GM12878 (cell line): ENCODE results near the gene CCDC198. TPM values are rescaled to one million over a fixed set of nuclear protein-coding genes. Genes with fewer than 3 reads are reported as not detected.

Experiments
- ATAC-seq: fragments of 200-7000 bp; cut with Tn5 transposase; 3 replicates; pipeline ENCODE4 v1.9.1; 2020; ENCODE audit warnings: mild to moderate bottlenecking, moderate library complexity
- BruUV-seq: library from RNA; stranded (reverse); fragments of 400-500 nt; replicated peaks from 2 replicates; lab custom pipeline; 2021; lab: Mats Ljungman, UMichigan
- CTCF ChIA-PET: fragments of 300-600 bp; sonication (Branson Sonifier 250); formaldehyde crosslinking; extraction: SDS; loops from one replicate; lab custom pipeline; 2021; ENCODE audit warnings: inconsistent platforms; lab: Yijun Ruan, JAX
- POLR2A ChIA-PET: fragments of 350-600 bp; formaldehyde crosslinking; extraction: SDS; loops from one replicate; lab custom pipeline; 2021; ENCODE audit warnings: inconsistent platforms; lab: Charles Lee
- RAD21 ChIA-PET: fragments of 300-600 bp; sonication (Branson Sonifier 250); formaldehyde crosslinking; loops from one replicate; lab custom pipeline; 2023; ENCODE audit warnings: antibody characterized with exemption; ENCODE audit not compliant: unreplicated experiment; lab: Charles Lee
- SMC1A ChIA-PET: fragments of 300-600 bp; sonication (Branson Sonifier 250); formaldehyde crosslinking; loops from one replicate; lab custom pipeline; 2023; ENCODE audit not compliant: unreplicated experiment, uncharacterized antibody; lab: Charles Lee
- DNase-seq: peaks from one replicate; pipeline ENCODE4 v3.0.0-alpha.2; 2011; ENCODE audit warnings: low read depth, low spot score
- FAIRE-seq: peaks from 3 replicates; lab custom pipeline; 2011; peaks lifted over from hg19 to GRCh38; lab: Jason Lieb, UNC
- H2AFZ ChIP-seq: 2 replicates; pipeline ENCODE4 v1.6.0; 2011; ENCODE audit warnings: low read depth, low read length, control low read depth; ENCODE audit not compliant: control insufficient read depth
- H3K27ac ChIP-seq: 2 replicates; pipeline ENCODE4 v1.5.1; 2011; ENCODE audit warnings: control low read depth; ENCODE audit not compliant: control insufficient read depth, insufficient read depth
- H3K27me3 ChIP-seq, 2 experiments: replicated peaks in 1 of 2; 2 replicates each; pipeline versions ENCODE4 v1.6.0 to v1.6.1; 2011; ENCODE audit warnings: low read length in 1 of 2; ENCODE audit not compliant: control insufficient read depth in 2 of 2, insufficient read depth in 2 of 2
- H3K36me3 ChIP-seq, 2 experiments: 2 replicates each; pipeline ENCODE4 v1.5.1; 2011; ENCODE audit warnings: low read length in 1 of 2; ENCODE audit not compliant: control insufficient read depth in 2 of 2, insufficient read depth in 2 of 2
- H3K4me1 ChIP-seq: 2 replicates; pipeline ENCODE4 v1.6.1; 2011; ENCODE audit warnings: mild to moderate bottlenecking, low read length, moderate library complexity, mixed read lengths; ENCODE audit not compliant: control insufficient read depth, insufficient read depth
- H3K4me2 ChIP-seq: 2 replicates; pipeline ENCODE4 v1.6.0; 2011; ENCODE audit warnings: control low read depth; ENCODE audit not compliant: control insufficient read depth, insufficient read depth
- H3K4me3 ChIP-seq: fragments of 200-600 bp; sonication (generic); 2 replicates; pipeline ENCODE4 v1.5.1; 2016
- H3K79me2 ChIP-seq: 2 replicates; pipeline ENCODE4 v1.6.0; 2011; ENCODE audit warnings: low read length; ENCODE audit not compliant: control insufficient read depth, insufficient read depth
- H3K9ac ChIP-seq: 2 replicates; pipeline ENCODE4 v1.8.0; 2011; ENCODE audit warnings: low read length, control low read depth, mixed read lengths; ENCODE audit not compliant: control insufficient read depth, insufficient read depth
- H3K9me3 ChIP-seq: replicated peaks from 3 replicates; pipeline ENCODE4 v1.5.1; 2011; ENCODE audit warnings: mild to moderate bottlenecking, low read length; ENCODE audit not compliant: control insufficient read depth, insufficient read depth
- H4K20me1 ChIP-seq: 2 replicates; pipeline ENCODE4 v1.6.0; 2011; ENCODE audit not compliant: control insufficient read depth, insufficient read depth
- ESRRA ChIP-seq: IDR thresholded peaks from 2 replicates; pipeline ENCODE4 v1.6.1; 2012; ENCODE audit warnings: mild to moderate bottlenecking, low read length, improper control_type of control experiment
- GATAD2B ChIP-seq: fragments of 450-650 bp; conservative IDR thresholded peaks from 2 replicates; pipeline ENCODE4 v1.6.1; 2017; ENCODE audit warnings: low read depth, mild to moderate bottlenecking, moderate library complexity
- JUND ChIP-seq: IDR thresholded peaks from 2 replicates; pipeline ENCODE4 v1.6.1; 2012; ENCODE audit warnings: low read depth, mild to moderate bottlenecking, low read length, improper control_type of control experiment, moderate library complexity
- MYB ChIP-seq: fragments of 150-350 bp; IDR thresholded peaks from 2 replicates; pipeline ENCODE4 v1.6.1; 2014; ENCODE audit warnings: mild to moderate bottlenecking, low read depth, low read length, borderline replicate concordance
- NFXL1 ChIP-seq: fragments of 450-650 bp; IDR thresholded peaks from 2 replicates; pipeline ENCODE4 v1.6.1; 2017; ENCODE audit warnings: antibody characterized with exemption, mild to moderate bottlenecking, borderline replicate concordance
- NFYB ChIP-seq: IDR thresholded peaks from 2 replicates; pipeline ENCODE4 v1.6.1; 2011; ENCODE audit warnings: low read depth, mild to moderate bottlenecking, low read length, improper control_type of control experiment, moderate library complexity; ENCODE audit not compliant: insufficient read depth
- RAD51 ChIP-seq: fragments of 450-650 bp; IDR thresholded peaks from 2 replicates; pipeline ENCODE4 v1.6.1; 2016; ENCODE audit warnings: moderate library complexity, mild to moderate bottlenecking, inconsistent platforms
- SUZ12 ChIP-seq: fragments of 200-600 bp; sonication (generic); IDR thresholded peaks from one replicate; pipeline ENCODE4 v1.6.1; 2018; ENCODE audit warnings: antibody characterized with exemption, mild to moderate bottlenecking; ENCODE audit not compliant: unreplicated experiment
- TCF7 ChIP-seq: IDR thresholded peaks from 2 replicates; pipeline ENCODE4 v1.6.1; 2014; ENCODE audit warnings: antibody characterized with exemption, borderline replicate concordance
- YY1 ChIP-seq: IDR thresholded peaks from 2 replicates; pipeline ENCODE4 v1.6.1; 2011; ENCODE audit warnings: low read depth, mild to moderate bottlenecking, low read length
- ZNF274 ChIP-seq: IDR thresholded peaks from one replicate; pipeline ENCODE4 v1.8.0; 2011; ENCODE audit not compliant: insufficient read length, insufficient read depth
- WGBS: methylation state at CpG from one replicate; pipeline ENCODE4 v1.1.6; 2016; ENCODE audit warnings: low lambda C conversion rate; ENCODE audit not compliant: insufficient replicate concordance, insufficient coverage; ENCODE audit errors: missing lambda C conversion rate; 5-methylcytosine and 5-hydroxymethylcytosine counted together
- in situ Hi-C: fragments of 300-500 bp; cut with MboI; formaldehyde crosslinking; loops from 9 replicates; pipeline ENCODE4 v1.14.3; 2018; ENCODE audit warnings: mixed read lengths
- intact Hi-C: fragments of 100-400 bp; cut with micrococcal nuclease; formaldehyde crosslinking; loops from one replicate; pipeline ENCODE4 v1.14.2; 2022; ENCODE audit not compliant: unreplicated experiment
- polyA plus RNA-seq, 11 experiments: library from polyadenylated mRNA; depleted of rRNA in 4 of 11; unstranded in 6 of 11; stranded (reverse) in 5 of 11; fragments of >200 nt; fragmentation: Nextera tagmentation in 4 of 11; fragmentation: Illumina TruSeq in 1 of 11; extraction: Ambion mirVana in 4 of 11; extraction: Trizol in 1 of 11; gene quantifications; 1 replicate in 1 of 11; 2 replicates in 10 of 11; pipeline versions ENCODE4 v1.2.1 to v1.2.3, GENCODE V29; 2011 to 2016; ENCODE audit warnings: inconsistent platforms in 2 of 11, missing spikeins in 2 of 11, low read depth in 1 of 11
- total RNA-seq, 4 experiments: library from RNA; depleted of rRNA in 3 of 4; stranded (reverse); fragments of >200 nt in 3 of 4; fragmentation: Illumina TruSeq in 1 of 4; extraction: Trizol in 1 of 4; gene quantifications; 2 replicates each; pipeline versions ENCODE4 v1.2.1 to v1.2.3, GENCODE V29; 2013 to 2021
- TF ChIP-seq, protein P1 (sequence below): IDR thresholded peaks from 2 replicates; pipeline ENCODE4 v1.6.1; 2012; ENCODE audit warnings: mild to moderate bottlenecking, low read depth, low read length
- TF ChIP-seq, protein P2 (sequence below): fragments of 450-650 bp; IDR thresholded peaks from 2 replicates; pipeline ENCODE4 v1.6.1; 2017; ENCODE audit warnings: low read depth, mild to moderate bottlenecking, moderate library complexity

Gene CCDC198
- total and polyA plus RNA-seq, 10 of the 15 experiments (the other 5 are each of a cell fraction or from before 2014, with no cell fraction given): 1.3 to 12.5 (median 2.3) TPM

DNA sequence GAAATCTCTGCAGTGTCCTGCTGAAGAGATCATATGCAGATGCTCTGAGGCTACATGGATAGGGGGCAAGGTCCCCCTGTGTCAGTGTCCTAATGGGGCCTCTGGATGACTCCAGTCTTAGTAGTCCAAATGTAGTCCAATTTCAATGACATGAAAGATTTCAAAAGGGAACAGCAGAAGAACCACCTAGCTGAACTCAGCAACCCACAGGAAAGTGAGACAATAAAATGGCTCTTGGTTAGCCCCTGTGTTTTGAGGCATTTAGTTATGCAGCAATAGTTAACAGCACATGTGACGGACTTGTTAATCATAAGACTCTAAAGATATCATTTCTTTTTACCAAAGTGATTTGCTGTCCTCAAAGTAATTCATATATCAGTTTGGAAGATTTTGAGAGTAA lies 22.7 kb downstream of the CCDC198 start:
- SMC1A ChIA-PET: interaction anchor here (1.2 kb wide), 1 partner anchor 76 kb away, joined by 3 read pairs; no protein-coding TSS in a partner anchor
- no peaks in the 10 kb centered on the region for H3K27me3 ChIP-seq
- POLR2A ChIA-PET: no interaction called here
- no peak overlapping the region for H3K27ac ChIP-seq
- in situ Hi-C loops: no loop called here
- DNase-seq (no peak), ATAC-seq (no peak), FAIRE-seq (no peak)
- no peaks in the 10 kb centered on the region for H3K4me1 ChIP-seq
- 0% methylated on average over 1 of the region's 1 CpG for WGBS
- no peak overlapping the region for H3K4me3 ChIP-seq
- no peak overlapping the region for H3K9ac ChIP-seq
- H3K79me2 ChIP-seq: no peaks in the 10 kb centered on the region
- H2AFZ ChIP-seq: no peak overlapping the region
- no peaks in the 10 kb centered on the region for H4K20me1 ChIP-seq
- CTCF ChIA-PET: interaction anchor here (1.5 to 2.0 kb wide), 2 partner anchors 14 to 16 kb away, joined by 5 to 6 read pairs; no protein-coding TSS in a partner anchor
- H3K36me3 ChIP-seq: no peaks in the 10 kb centered on the region
- H3K9me3 ChIP-seq: no peaks in the 10 kb centered on the region
- BruUV-seq: no TSS peak
- RAD21 ChIA-PET: no interaction called here
- TF ChIP-seq, protein P1, sequence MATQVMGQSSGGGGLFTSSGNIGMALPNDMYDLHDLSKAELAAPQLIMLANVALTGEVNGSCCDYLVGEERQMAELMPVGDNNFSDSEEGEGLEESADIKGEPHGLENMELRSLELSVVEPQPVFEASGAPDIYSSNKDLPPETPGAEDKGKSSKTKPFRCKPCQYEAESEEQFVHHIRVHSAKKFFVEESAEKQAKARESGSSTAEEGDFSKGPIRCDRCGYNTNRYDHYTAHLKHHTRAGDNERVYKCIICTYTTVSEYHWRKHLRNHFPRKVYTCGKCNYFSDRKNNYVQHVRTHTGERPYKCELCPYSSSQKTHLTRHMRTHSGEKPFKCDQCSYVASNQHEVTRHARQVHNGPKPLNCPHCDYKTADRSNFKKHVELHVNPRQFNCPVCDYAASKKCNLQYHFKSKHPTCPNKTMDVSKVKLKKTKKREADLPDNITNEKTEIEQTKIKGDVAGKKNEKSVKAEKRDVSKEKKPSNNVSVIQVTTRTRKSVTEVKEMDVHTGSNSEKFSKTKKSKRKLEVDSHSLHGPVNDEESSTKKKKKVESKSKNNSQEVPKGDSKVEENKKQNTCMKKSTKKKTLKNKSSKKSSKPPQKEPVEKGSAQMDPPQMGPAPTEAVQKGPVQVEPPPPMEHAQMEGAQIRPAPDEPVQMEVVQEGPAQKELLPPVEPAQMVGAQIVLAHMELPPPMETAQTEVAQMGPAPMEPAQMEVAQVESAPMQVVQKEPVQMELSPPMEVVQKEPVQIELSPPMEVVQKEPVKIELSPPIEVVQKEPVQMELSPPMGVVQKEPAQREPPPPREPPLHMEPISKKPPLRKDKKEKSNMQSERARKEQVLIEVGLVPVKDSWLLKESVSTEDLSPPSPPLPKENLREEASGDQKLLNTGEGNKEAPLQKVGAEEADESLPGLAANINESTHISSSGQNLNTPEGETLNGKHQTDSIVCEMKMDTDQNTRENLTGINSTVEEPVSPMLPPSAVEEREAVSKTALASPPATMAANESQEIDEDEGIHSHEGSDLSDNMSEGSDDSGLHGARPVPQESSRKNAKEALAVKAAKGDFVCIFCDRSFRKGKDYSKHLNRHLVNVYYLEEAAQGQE: no peak
- TF ChIP-seq NFYB (no peak), TCF7 (no peak), NFXL1 (no peak), GATAD2B (no peak), JUND (no peak), ESRRA (no peak), MYB (no peak), SUZ12 (no peak), ZNF274 (no peak), RAD51 (no peak), YY1 (no peak)
- TF ChIP-seq, protein P2, sequence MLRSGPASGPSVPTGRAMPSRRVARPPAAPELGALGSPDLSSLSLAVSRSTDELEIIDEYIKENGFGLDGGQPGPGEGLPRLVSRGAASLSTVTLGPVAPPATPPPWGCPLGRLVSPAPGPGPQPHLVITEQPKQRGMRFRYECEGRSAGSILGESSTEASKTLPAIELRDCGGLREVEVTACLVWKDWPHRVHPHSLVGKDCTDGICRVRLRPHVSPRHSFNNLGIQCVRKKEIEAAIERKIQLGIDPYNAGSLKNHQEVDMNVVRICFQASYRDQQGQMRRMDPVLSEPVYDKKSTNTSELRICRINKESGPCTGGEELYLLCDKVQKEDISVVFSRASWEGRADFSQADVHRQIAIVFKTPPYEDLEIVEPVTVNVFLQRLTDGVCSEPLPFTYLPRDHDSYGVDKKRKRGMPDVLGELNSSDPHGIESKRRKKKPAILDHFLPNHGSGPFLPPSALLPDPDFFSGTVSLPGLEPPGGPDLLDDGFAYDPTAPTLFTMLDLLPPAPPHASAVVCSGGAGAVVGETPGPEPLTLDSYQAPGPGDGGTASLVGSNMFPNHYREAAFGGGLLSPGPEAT: no peak
- no peak overlapping the region for H3K4me2 ChIP-seq
- intact Hi-C loops: no loop called here
